Aorta (tissue), 5 donors: ENCODE results near the gene FOXS1. TPM values are rescaled to one million over a fixed set of nuclear protein-coding genes. Genes with fewer than 3 reads are reported as not detected.
"Not testable (repeated sequence)": the region's sequence is repeated elsewhere in the genome, so short reads cannot be mapped to it uniquely, and the experiment has no call there.

Experiments
- ATAC-seq: fragments of 200-7000 bp; cut with Tn5 transposase; one replicate; pipeline ENCODE4 v1.9.1; 2022; ENCODE audit warnings: moderate library complexity; ENCODE audit not compliant: low FRiP score
- DNase-seq, 2 donors: peaks; one replicate each; pipeline ENCODE4 v3.0.0-alpha.2; 2020
- H3K27ac ChIP-seq, 2 donors: one replicate each; pipeline ENCODE4 v1.5.1; 2013; ENCODE audit warnings: low read length in 2 of 2, mild to moderate bottlenecking in 2 of 2, moderate library complexity in 2 of 2, control low read depth in 1 of 2, inconsistent platforms in 1 of 2, low read depth in 1 of 2
- H3K27me3 ChIP-seq, 2 donors: one replicate each; pipeline ENCODE4 v1.6.1; 2013; ENCODE audit warnings: control low read depth in 1 of 2, low read length in 1 of 2, mild to moderate bottlenecking in 1 of 2, moderate library complexity in 1 of 2; ENCODE audit not compliant: insufficient read depth in 2 of 2, control insufficient read depth in 1 of 2
- H3K36me3 ChIP-seq, 2 donors: one replicate each; pipeline ENCODE4 v1.6.1; 2013; ENCODE audit warnings: control low read depth in 1 of 2, low read length in 1 of 2, mild to moderate bottlenecking in 1 of 2; ENCODE audit not compliant: insufficient read depth in 2 of 2, control insufficient read depth in 1 of 2
- H3K4me1 ChIP-seq, 2 donors: one replicate each; pipeline ENCODE4 v1.6.1; 2013; ENCODE audit warnings: low read length in 2 of 2, control low read depth in 1 of 2, mild to moderate bottlenecking in 1 of 2, moderate library complexity in 1 of 2; ENCODE audit not compliant: insufficient read depth in 2 of 2, control insufficient read depth in 1 of 2
- H3K4me3 ChIP-seq, 2 donors: one replicate each; pipeline ENCODE4 v1.5.1; 2013; ENCODE audit warnings: low read length in 2 of 2, control low read depth in 1 of 2, mild to moderate bottlenecking in 1 of 2
- H3K9me3 ChIP-seq: one replicate; pipeline ENCODE4 v1.6.1; 2013; ENCODE audit warnings: mild to moderate bottlenecking, low read length; ENCODE audit not compliant: control insufficient read depth
- whole genome bisulfite sequencing, 2 donors: extraction: QIAGEN DNeasy Blood & Tissue Kit; methylation state at CpG; one replicate each; pipeline ENCODE4 v1.1.7; 2013; 5-methylcytosine and 5-hydroxymethylcytosine counted together
- intact Hi-C, 2 donors: fragments of 100-400 bp; cut with DNase I; formaldehyde crosslinking; loops; one replicate each; pipeline versions ENCODE4 v1.14.2 to v1.15.0; 2022
- polyA plus RNA-seq, 2 donors: library from polyadenylated mRNA; stranded (reverse); fragments of 200-250 nt; gene quantifications; one replicate each; pipeline ENCODE4 v1.2.3, GENCODE V29; 2013
- total RNA-seq, 2 donors: library from RNA; stranded (reverse); fragmentation: NEBNext Ultra II Directional; extraction: Animal tissue kit (Norgen Biotek cat#: 25700); gene quantifications; one replicate each; pipeline ENCODE4 v1.2.1, GENCODE V29; 2021
- donor health status: healthy with polysubstance abuse.
- donor health status: Bipolar disorder and iron deficiency.
- donor health status: DM: no; HTN: no; CAD: no.
- donor health status: DM: no; HTN: no; CAD: no.
- donor health status: DM: yes; HTN: yes; CAD: no.

The FOXS1 gene
- total and polyA plus RNA-seq, 4 donors: 10.0 to 76.4 (median 15.8) TPM

DNA sequence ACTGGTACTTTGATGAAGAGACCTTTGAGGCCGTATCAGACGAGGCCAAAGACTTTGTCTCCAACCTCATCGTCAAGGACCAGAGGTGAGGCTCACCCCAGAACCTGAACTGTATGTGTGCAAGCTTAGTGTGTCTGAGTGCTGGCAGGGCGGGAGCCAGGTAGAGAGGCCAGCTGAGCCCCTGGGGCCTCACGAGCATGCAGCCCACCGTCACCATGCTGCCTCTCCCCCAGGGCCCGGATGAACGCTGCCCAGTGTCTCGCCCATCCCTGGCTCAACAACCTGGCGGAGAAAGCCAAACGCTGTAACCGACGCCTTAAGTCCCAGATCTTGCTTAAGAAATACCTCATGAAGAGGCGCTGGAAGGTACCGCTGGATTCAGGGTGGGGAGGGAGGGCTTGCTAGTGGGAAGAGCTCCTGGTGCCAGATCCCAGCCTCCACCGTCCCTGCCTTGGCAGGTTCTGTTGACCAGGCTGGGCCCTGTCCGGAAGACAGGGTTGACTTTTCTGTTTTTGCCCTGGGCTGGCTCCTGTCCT, 13.6 kb downstream of the FOXS1 start:
- Histone ChIP-seq H3K36me3 (no peaks in the 10 kb centered on the region), H3K9me3 (no peaks in the 10 kb centered on the region), H3K27me3 (no peaks in the 10 kb centered on the region), H3K27ac (no peak overlapping the region), H3K4me1 (no peaks in the 10 kb centered on the region), H3K4me3 (no peak overlapping the region)
- no peak for ATAC-seq
- intact Hi-C loops: no loop called here
- WGBS, 2 donors: 80 to 85% methylated on average over 17 of the region's 17 CpGs
- DNase-seq: no peak

GRCh38 chr20:31831211-31831610, 14.2 kb downstream of the FOXS1 start:
- no peak overlapping the region for H3K27ac ChIP-seq
- H3K27me3 ChIP-seq: no peaks in the 10 kb centered on the region
- WGBS, 2 donors: 91% methylated on average over 6 of the region's 6 CpGs
- H3K4me1 ChIP-seq: no peaks in the 10 kb centered on the region
- no peaks in the 10 kb centered on the region for H3K9me3 ChIP-seq
- intact Hi-C loops: no loop called here
- H3K4me3 ChIP-seq: no peak overlapping the region
- DNase-seq (no peak), ATAC-seq (no peak)
- H3K36me3 ChIP-seq: no peaks in the 10 kb centered on the region

GRCh38 chr20:31830406-31830981, 14.9 kb downstream of the FOXS1 start:
- H3K27me3 ChIP-seq: no peaks in the 10 kb centered on the region
- no peaks in the 10 kb centered on the region for H3K4me1 ChIP-seq
- H3K36me3 ChIP-seq: no peaks in the 10 kb centered on the region
- no peaks in the 10 kb centered on the region for H3K9me3 ChIP-seq
- H3K27ac ChIP-seq: no peak overlapping the region
- intact Hi-C loops: no loop called here
- ATAC-seq (no peak), DNase-seq (no peak)
- no peak overlapping the region for H3K4me3 ChIP-seq
- 85 to 90% methylated on average over 8 of the region's 8 CpGs for WGBS, 2 donors

DNA sequence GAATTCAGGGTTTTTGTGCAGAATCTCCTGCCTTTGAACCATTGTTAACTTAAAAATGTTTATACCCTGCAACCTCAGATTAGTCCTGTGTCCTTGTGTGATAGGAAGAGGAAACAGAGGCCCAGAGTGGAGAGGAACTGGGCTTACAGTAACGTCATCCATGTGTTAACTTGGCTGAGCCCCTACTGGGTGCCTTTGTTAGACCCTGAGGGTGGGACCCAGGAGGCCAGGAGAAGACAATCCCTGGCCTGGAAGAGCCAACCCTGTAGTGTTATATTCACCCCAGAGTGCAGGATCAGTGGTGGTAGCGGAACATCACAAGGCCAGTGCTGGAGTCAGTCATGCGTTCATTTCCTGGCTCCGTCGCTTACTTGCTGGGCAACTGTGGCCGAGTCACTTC, 15.7 kb downstream of the FOXS1 start:
- no peak for ATAC-seq
- no peaks in the 10 kb centered on the region for H3K27me3 ChIP-seq
- no peaks in the 10 kb centered on the region for H3K36me3 ChIP-seq
- intact Hi-C loops: loop anchor here in 1 of 2 donors (10.0 kb wide), 1 partner anchor 95 kb away; the partner anchor contains the start of gene TPX2
- H3K4me3 ChIP-seq: no peak overlapping the region
- H3K9me3 ChIP-seq: no peaks in the 10 kb centered on the region
- 87 to 90% methylated on average over 6 of the region's 6 CpGs for WGBS, 2 donors
- H3K27ac ChIP-seq: no peak overlapping the region
- no peaks in the 10 kb centered on the region for H3K4me1 ChIP-seq
- no peak for DNase-seq

- WGBS, 2 donors: 96% methylated on average over 11 of the region's 11 CpGs
- ATAC-seq, H3K4me1 ChIP-seq, H3K4me3 ChIP-seq, DNase-seq, H3K36me3 ChIP-seq, H3K27me3 ChIP-seq, H3K27ac ChIP-seq, H3K9me3 ChIP-seq: not testable (repeated sequence)
- intact Hi-C loops: loop anchor here in 1 of 2 donors (10.0 kb wide), 1 partner anchor 93 kb away; the partner anchor contains the start of gene TPX2
Measured at GRCh38 chr20:31828016-31828415, 17.4 kb downstream of the FOXS1 start.

GRCh38 chr20:31827059-31827458, 18.3 kb downstream of the FOXS1 start:
- Histone ChIP-seq H3K4me3 (no peak overlapping the region), H3K27ac (no peak overlapping the region), H3K4me1 (no peaks in the 10 kb centered on the region), H3K27me3 (no peaks in the 10 kb centered on the region), H3K36me3 (no peaks in the 10 kb centered on the region), H3K9me3 (no peaks in the 10 kb centered on the region)
- intact Hi-C loops: loop anchor here in 1 of 2 donors (10.0 kb wide), 1 partner anchor 92 kb away; the partner anchor contains the start of gene TPX2
- DNase-seq (no peak), ATAC-seq (no peak)
- WGBS, 2 donors: 66 to 78% methylated on average over 2 of the region's 2 CpGs

DNA sequence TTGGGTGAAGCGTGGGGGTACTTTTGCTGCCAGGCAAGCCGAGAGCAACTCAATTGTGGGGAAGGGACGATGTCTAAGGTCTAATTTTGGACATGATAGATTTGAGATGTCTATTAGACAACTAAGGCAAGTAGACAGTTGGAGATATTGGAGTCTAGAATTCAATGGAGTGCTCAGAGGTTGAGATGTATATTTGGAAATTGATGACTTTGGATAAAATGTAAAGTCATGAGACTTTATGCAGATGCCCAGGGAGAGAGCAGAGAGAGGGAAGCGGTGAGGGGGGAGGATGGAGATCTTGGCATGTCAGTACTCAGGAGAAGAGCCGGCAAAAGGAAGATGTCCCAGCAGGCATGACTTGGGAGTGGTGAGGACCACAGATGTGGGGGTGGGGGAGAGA, 19.3 kb downstream of the FOXS1 start:
- intact Hi-C loops: loop anchor here in 1 of 2 donors (10.0 kb wide), 1 partner anchor 91 kb away; the partner anchor contains the start of gene TPX2
- no peak for ATAC-seq
- Histone ChIP-seq H3K36me3 (no peaks in the 10 kb centered on the region), H3K4me3 (no peak overlapping the region), H3K4me1 (no peaks in the 10 kb centered on the region), H3K9me3 (no peaks in the 10 kb centered on the region), H3K27me3 (no peaks in the 10 kb centered on the region), H3K27ac (no peak overlapping the region)
- 93 to 98% methylated on average over 5 of the region's 5 CpGs for WGBS, 2 donors
- DNase-seq: no peak

DNA sequence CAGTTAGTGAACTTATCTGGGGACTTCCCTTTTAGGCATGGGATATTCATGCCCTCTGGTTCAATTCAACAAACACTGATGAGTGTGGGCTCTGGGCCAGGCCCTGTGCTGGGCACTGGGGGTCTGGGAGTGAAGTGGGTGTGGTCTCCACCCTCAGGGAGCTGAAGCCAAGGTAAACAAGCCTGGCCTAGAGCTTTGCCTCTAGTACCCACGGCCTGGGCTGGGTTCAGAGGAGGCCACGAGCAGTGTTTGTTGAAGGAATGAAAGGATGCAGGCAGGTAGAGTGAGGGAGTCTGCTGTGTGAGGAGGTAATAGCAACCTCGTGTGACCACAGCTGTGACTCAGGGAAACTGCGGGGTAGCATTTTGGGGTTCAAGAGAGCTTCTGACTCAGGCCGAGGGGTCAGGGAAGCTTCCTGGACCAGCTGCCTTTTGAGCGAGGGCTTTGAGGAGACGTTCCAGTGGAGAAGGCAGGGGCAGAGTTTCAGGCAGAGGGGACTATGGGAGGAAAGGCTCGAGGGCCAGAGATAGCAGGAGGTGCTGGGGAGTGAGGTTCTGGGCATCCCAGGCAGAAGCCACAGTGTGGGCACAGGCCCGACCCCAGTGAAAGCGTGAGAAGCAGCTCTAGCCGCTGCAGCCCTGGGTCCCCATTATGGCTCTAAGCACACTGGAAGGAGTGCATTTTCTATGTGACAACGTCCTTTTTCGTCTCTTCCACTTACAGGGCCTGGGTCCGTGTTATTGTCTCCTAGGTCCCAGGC, 20.7 kb downstream of the FOXS1 start:
- DNase-seq: no peak
- ATAC-seq: no peak
- Histone ChIP-seq H3K9me3 (no peaks in the 10 kb centered on the region), H3K27me3 (no peaks in the 10 kb centered on the region), H3K4me1 (no peaks in the 10 kb centered on the region), H3K4me3 (no peak overlapping the region), H3K27ac (no peak overlapping the region), H3K36me3 (no peaks in the 10 kb centered on the region)
- 41 to 47% methylated on average over 14 of the region's 14 CpGs for WGBS, 2 donors
- intact Hi-C loops: loop anchor here (2.0 to 10.0 kb wide), 4 partner anchors 90 to 268 kb away; partner anchors contain the start of genes PDRG1 (in 1 of the 2) and TPX2 (in 1 of the 2)
